ENCODE results near the gene LRCH1. TPM values are rescaled to one million over a fixed set of nuclear protein-coding genes. Genes with fewer than 3 reads are reported as not detected.

The LRCH1 gene
- total and polyA plus RNA-seq, 2 of the 4 experiments (the other 2 are of a cell fraction): 7.0 to 8.8 TPM

DNA sequence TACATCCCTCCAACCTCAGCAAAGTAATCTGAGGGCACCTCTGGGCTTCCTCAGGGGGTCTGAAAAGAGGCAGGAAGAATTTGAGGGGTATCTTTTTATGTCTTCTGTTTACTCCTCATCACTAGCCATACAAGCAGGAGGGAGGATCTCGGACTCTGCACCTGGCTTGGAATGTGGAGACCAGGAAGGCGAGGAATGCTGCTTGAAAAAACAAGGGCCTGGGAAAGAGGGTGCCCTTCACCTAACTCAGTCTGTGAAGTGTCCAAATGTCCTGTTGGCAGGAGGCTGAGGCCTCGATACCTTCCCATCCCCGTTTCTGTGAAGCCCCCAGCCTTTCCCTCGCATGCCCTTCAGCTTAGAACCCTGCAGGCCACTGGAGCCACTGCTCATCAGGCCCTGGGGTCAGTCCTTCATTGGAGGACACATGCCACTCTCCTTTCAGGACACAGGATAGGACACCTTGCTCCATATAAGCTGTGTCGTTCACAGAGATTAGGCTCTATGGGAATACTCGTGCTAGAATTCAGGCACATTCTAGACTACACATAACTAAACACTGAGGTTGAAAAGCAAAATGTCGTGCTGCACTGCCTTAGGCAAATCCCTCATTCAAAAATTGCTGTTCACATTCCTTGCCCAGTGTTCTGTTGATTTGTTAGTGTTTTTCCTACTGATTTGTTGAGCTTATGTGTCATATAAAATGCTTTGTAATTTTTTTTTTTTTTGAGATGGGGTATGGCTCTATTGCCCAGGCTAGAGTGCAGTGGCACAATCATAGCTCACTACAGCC lies 194.3 kb downstream of the LRCH1 start:
- DNase-seq (no peak), ATAC-seq (ENCODE audit: low read depth) (no peak)
- Histone ChIP-seq H3K27ac (ENCODE audit: insufficient read depth, low read length) (no peak overlapping the region), H3K4ac (ENCODE audit: low read depth, low read length) (no peak overlapping the region), H2BK5ac (ENCODE audit: low read depth, low read length, poor library complexity, severe bottlenecking) (no peak overlapping the region), H2AFZ (replicated peaks; ENCODE audit: low read length, poor library complexity) (no peak overlapping the region), H3K79me1 (ENCODE audit: low read depth in 1 of 2, low read length in 2 of 2) (peaks cover 0 to 3% of the 10 kb centered on the region in 2 experiments; a peak in 2 of 4 replicates), H4K5ac (ENCODE audit: low read depth, low read length) (no peak overlapping the region), H4K20me1 (ENCODE audit: insufficient read depth, low read length) (no peaks in the 10 kb centered on the region), H3K14ac (replicated peaks; ENCODE audit: low read depth, low read length) (no peak overlapping the region), H3K4me1 (ENCODE audit: control insufficient read depth, insufficient read depth, low read length) (peaks cover 2% of the 10 kb centered on the region), H2AK9ac (replicated peaks; ENCODE audit: low read depth, low read length, poor library complexity) (no peak overlapping the region), H3K23ac (ENCODE audit: low read depth, low read length) (no peak overlapping the region), H3K4me2 (ENCODE audit: low read depth, low read length) (no peak overlapping the region), H3K9ac (ENCODE audit: low read depth, low read length) (no peak overlapping the region), H2BK15ac (ENCODE audit: low read depth, low read length) (no peak overlapping the region), H3K18ac (ENCODE audit: low read depth, low read length) (no peak overlapping the region), H3K9me3 (ENCODE audit: control insufficient read depth, insufficient read depth, low read length) (no peaks in the 10 kb centered on the region), H3K56ac (ENCODE audit: extremely low read depth, insufficient read depth, low read length) (no peak overlapping the region), H3K36me3 (ENCODE audit: control insufficient read depth, insufficient read depth, low read length) (peaks cover 26% of the 10 kb centered on the region), H2BK120ac (ENCODE audit: low read depth, low read length) (no peak overlapping the region), H4K91ac (ENCODE audit: insufficient read depth, low read depth, low read length) (no peak overlapping the region), H2AK5ac (ENCODE audit: low read depth, low read length) (no peak overlapping the region), H4K8ac (ENCODE audit: low read depth in 2 of 2, low read length in 2 of 2) (no peak overlapping the region), H3K9me1 (ENCODE audit: insufficient read depth, low read length) (peaks cover 6% of the 10 kb centered on the region; the same call in 1 of the 2 replicates), H3K27me3 (ENCODE audit: control insufficient read depth, insufficient read depth, low read length) (no peaks in the 10 kb centered on the region), H2BK20ac (ENCODE audit: low read depth, low read length) (no peak overlapping the region), H3K4me3 (ENCODE audit: insufficient read depth, low read depth, low read length) (no peak overlapping the region)
- 100% methylated on average over 1 of the region's 8 CpGs; no CpG with 5 or more reads in 1 of the 2 experiments for WGBS, 2 experiments (ENCODE audit: extremely low coverage in 2 of 2, insufficient read length in 1 of 2)
- POLR2A ChIA-PET (ENCODE audit: unreplicated experiment): no interaction called here
- no TSS peak for BruUV-seq (replicated peaks)
- CTCF ChIA-PET: no interaction called here
- TF ChIP-seq FOS (IDR thresholded peaks at IDR 0.05; ENCODE audit: low read depth, low read length): no peak
- TF ChIP-seq POLR2A (IDR thresholded peaks at IDR 0.05; ENCODE audit: low read depth, low read length): no peak
- no peak for TF ChIP-seq SMC3 (IDR thresholded peaks at IDR 0.05; ENCODE audit: low read depth, low read length)
- TF ChIP-seq, protein P1, sequence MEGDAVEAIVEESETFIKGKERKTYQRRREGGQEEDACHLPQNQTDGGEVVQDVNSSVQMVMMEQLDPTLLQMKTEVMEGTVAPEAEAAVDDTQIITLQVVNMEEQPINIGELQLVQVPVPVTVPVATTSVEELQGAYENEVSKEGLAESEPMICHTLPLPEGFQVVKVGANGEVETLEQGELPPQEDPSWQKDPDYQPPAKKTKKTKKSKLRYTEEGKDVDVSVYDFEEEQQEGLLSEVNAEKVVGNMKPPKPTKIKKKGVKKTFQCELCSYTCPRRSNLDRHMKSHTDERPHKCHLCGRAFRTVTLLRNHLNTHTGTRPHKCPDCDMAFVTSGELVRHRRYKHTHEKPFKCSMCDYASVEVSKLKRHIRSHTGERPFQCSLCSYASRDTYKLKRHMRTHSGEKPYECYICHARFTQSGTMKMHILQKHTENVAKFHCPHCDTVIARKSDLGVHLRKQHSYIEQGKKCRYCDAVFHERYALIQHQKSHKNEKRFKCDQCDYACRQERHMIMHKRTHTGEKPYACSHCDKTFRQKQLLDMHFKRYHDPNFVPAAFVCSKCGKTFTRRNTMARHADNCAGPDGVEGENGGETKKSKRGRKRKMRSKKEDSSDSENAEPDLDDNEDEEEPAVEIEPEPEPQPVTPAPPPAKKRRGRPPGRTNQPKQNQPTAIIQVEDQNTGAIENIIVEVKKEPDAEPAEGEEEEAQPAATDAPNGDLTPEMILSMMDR (conservative IDR thresholded peaks at IDR 0.05; ENCODE audit: low read depth, low read length): no peak
- TF ChIP-seq, protein P2, sequence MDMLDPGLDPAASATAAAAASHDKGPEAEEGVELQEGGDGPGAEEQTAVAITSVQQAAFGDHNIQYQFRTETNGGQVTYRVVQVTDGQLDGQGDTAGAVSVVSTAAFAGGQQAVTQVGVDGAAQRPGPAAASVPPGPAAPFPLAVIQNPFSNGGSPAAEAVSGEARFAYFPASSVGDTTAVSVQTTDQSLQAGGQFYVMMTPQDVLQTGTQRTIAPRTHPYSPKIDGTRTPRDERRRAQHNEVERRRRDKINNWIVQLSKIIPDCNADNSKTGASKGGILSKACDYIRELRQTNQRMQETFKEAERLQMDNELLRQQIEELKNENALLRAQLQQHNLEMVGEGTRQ (IDR thresholded peaks at IDR 0.05; ENCODE audit: low read depth, low read length): no peak
- no peak for TF ChIP-seq MAZ (IDR thresholded peaks at IDR 0.05; ENCODE audit: borderline replicate concordance, low read depth, low read length)
- no peak for TF ChIP-seq MAFK (IDR thresholded peaks at IDR 0.05; ENCODE audit: low read depth, low read length)
- TF ChIP-seq CHD1 (IDR thresholded peaks at IDR 0.05; ENCODE audit: low read depth, low read length): no peak
- TF ChIP-seq, protein P3, sequence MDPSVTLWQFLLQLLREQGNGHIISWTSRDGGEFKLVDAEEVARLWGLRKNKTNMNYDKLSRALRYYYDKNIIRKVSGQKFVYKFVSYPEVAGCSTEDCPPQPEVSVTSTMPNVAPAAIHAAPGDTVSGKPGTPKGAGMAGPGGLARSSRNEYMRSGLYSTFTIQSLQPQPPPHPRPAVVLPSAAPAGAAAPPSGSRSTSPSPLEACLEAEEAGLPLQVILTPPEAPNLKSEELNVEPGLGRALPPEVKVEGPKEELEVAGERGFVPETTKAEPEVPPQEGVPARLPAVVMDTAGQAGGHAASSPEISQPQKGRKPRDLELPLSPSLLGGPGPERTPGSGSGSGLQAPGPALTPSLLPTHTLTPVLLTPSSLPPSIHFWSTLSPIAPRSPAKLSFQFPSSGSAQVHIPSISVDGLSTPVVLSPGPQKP (IDR thresholded peaks at IDR 0.05; ENCODE audit: borderline replicate concordance, low read depth, low read length): no peak
- TF ChIP-seq CEBPB (IDR thresholded peaks at IDR 0.05; ENCODE audit: low read depth, low read length): no peak
- TF ChIP-seq RFX5 (IDR thresholded peaks at IDR 0.05; ENCODE audit: low read depth, low read length): no peak
- no peak for TF ChIP-seq RAD21 (IDR thresholded peaks at IDR 0.05; ENCODE audit: low read length)
- no peak for TF ChIP-seq NFE2L2 (IDR thresholded peaks at IDR 0.05; ENCODE audit: low read depth, low read length)
- no peak for TF ChIP-seq RCOR1 (IDR thresholded peaks at IDR 0.05; ENCODE audit: insufficient replicate concordance, low read length)
- no peak for TF ChIP-seq BHLHE40 (IDR thresholded peaks at IDR 0.05; ENCODE audit: low read depth, low read length)
- TF ChIP-seq MXI1 (IDR thresholded peaks at IDR 0.05; ENCODE audit: borderline replicate concordance, low read depth, low read length): no peak
- intact Hi-C loops (cut with micrococcal nuclease) (no loop called here), dilution Hi-C loops (cut with HindIII; ENCODE audit: low sequenced_read_pairs, unreplicated experiment) (no loop called here), in situ Hi-C loops (cut with MboI; ENCODE audit: low sequenced_read_pairs) (no loop called here)
